NCI-H146 treated with DMSO at 0.1 percent for 48 hours (cell line): ENCODE data around the gene CDC42EP3.
A peak's percentile ranks its signal among the peaks of the same experiment; 100 is the strongest.

ENCODE experiments used
- DNase-seq: peaks from one replicate; lab custom pipeline; 2025; ENCODE audit not compliant: unreplicated experiment; lab: John Stamatoyannopoulos, UW

CDC42EP3 gene

DNA sequence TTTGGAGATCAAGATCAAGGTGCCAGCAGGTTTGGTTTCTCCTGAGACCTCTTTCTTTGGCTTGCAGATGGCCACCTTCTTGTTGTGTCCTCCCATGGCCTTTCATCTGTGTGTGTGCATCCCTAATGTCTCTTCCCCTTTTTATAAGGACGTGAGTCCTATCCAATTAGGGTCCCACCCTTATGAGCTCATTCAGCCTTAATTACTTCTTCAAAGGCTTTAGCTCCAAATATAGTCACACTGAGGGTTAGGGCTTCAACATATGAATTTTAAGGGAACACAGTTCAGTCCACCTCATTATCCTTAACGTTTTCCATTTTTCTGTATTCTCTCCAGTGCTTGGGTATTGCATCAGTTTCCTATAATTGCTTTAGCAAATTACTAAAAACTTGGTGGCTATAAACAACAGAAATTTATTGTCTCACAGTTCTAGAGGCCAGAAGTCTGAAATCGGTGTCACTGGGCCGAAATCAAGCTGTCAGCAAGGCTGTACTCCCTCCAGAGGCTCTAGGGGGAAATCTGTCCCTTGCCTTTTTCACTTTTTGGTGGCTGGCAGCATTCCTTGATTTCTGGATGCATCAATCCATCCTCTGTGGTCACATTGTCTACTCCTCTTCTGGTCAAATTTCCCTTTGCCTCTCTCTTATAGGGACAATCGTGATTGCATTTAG is 34.1 kb downstream of the CDC42EP3 start:
- DNase-seq: no peak

DNA sequence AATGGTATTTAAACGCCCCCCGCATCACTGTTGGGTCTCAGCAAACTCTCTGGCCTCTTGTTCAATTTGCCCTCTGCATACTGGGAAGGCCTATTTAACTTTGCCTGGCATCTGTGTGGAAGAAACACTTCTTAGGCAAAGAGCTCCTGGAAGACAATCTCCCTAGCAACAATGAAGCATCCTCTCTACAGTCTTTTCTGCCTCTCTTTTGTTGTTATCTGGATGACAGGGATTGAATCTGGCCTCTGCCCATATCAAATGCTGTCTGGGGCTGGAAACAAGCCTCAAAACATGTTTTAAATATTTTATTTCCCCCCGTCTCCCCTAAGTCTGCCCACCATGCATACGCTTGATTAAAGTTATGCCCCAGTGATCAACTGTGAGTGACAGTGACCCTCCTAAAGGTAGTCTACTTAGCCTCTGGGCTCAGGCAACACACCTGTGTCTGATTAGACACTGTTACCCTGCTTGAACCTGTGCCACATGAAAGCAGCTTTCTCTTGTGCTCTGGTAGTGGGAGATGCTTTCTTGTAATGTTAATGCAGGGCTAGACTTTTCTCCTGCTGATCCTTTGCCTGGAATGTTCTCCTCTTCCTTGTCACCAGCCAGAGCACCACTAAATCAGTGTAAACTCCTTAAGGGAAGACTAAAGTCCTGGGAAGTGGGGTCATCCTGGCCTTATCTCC is 34.9 kb downstream of the CDC42EP3 start:
- no peak for DNase-seq

DNA sequence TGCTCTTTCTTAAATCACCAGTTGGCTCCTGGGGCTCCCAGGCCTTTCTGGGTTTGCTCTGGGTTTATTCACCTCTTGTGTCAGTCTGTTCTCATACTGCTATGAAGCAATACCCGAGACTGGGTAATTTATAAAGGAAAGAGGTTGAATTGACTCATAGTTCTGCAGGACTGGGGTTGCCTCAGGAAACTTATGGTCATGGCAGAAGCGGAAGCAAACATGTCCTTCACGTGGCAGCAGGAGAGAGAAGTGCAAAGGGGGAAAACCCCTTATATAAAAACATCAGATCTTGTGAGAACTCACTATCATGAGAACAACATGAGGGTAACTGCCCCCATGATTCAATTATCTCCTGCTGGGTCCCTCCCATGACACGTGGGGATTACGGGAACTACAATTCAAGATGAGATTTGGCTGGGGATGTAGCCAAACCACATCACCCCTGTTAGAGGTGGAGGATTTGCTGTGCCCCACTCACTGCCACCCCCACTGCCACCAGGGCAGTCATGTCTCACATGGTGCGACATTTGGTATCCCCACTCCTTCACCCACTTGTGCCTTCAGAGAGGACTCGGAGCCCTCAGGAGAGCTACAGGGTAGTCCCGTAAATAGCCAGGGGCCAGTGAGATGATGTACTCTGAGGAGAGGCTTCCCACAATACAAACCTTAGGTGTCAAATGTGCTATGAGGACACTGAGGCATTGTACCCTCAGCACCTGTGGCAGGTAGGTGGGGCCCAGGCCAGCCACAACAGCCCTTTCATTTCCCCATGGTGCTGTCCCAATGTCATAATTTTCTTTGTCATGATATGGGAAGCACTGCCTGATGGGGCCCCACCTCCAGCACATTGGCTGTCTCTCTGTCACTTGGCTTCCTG is 35.7 kb downstream of the CDC42EP3 start:
- DNase-seq: no peak

DNA sequence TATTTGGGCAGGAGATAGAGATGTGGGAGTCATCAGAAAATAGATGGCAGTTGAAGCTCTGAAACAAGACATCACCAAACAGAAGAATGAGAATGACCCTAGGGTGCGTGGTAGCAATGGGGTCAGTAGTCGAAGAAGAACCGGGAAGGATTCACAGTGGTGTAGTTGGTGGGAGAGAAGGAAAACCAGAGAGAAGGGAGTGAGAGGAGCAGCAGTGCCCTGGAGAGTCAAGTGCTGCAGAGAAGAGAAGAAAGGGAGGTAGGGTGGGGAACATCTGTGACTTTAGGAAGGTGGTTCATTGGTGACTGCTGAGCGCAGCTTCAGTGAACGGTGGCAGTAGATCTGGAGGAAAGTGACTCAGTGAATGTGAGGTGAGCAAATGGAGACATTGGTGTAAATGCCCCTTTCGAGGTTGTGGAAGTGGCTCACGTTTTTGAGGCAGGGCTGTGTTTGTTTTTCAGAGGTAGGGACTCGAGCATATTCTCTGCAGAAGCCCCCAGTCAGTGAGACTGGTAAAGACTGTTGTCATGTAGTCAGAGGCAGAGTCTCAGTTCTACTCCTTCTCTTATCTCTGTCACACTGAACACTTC is 36.4 kb downstream of the CDC42EP3 start:
- no peak for DNase-seq

DNA sequence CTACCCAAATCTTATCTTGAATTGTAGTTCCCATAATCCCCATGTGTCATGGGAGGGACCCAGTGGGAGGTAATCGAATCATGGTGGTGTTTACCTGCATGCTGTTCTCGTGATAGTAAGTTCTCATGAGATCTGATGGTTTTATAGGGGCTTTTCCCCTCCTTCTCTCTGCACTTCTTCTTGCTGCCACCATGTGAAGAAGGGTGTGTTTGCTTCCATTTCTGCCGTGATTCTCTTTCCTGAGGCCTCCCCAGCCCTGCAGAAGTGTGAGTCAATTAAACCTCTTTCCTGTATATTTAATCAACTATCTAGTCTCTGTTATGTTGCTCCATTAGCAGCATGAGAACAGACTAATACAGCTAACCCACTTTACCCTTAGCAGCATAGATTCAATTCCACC is 37.6 kb downstream of the CDC42EP3 start:
- DNase-seq: no peak

DNA sequence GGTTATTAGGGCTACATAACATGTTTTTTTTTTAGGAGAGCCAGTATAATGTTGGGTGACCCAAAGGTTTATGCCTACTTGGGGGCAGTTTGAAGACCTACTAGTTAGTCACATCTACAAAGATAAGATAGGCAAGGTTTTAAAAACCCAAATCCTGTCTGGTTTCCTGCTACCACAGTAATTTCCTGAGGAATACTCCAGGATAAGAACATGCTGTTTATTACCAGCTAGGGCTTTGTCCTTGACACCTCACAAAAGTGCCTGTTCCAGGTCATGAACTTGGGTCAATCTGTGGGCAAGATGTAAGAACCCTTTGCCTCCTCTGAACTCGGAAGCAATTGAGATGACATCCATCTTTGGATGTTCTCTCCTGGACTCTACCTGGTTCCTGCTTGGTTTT is 38.2 kb downstream of the CDC42EP3 start:
- DNase-seq: no peak

DNA sequence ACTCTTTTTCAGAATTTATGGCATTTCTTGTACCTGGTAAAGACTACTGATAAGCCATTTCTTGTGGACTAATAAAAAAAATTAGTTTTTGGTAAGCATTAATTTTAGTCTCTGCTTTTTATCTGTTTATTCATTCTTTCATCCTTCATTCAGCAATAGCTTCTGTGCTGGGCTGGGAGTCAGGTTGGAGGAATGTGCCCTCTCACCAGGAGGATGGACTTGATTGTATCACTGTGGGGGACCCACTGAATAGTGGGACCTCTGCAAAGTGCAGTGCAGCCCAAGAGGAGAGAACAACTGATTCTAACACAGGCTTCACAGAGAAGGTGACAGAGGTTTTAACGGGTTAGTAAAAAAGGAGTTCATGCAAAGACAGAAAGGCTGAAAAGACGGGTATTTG is 39.1 kb downstream of the CDC42EP3 start:
- no peak for DNase-seq

DNA sequence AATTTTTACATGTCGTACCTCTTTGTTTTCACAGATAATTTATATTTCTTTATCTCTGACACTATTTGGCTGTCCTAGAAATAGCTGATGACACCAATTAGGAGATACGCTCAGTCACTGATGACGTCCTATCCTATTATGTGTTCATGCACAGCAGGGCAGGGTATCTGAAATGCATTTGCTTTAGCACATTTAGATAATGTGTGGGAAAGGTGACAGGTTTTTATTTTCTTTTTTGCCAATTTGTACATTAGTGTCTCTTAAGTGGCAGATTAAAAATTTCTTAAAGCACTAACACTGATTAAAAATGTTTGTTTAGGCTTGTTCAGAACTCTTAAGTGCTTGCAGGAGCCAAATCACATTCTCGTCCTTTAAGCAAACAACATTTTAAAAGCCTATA is 39.7 kb downstream of the CDC42EP3 start:
- peak; percentile 70 for DNase-seq

DNA sequence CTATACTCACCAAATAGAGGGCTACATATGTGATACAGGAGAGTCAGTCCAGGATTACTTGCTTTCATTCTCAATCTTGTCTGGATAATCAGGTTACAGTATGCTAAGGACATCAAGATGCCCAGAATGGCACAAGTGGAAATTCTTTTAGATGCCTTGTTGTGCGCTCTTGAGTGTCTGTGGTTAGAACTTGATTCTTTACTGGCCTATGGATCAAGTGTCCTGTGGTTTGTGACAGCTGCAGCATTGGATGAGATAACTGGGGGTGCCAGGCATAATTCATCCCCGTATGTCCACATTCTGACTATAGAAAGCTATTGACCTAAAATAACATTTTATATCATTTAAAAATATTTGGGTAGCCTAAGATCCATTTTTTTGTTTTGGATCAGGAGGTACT is 40.1 kb downstream of the CDC42EP3 start:
- DNase-seq: peak; percentile 70

DNA sequence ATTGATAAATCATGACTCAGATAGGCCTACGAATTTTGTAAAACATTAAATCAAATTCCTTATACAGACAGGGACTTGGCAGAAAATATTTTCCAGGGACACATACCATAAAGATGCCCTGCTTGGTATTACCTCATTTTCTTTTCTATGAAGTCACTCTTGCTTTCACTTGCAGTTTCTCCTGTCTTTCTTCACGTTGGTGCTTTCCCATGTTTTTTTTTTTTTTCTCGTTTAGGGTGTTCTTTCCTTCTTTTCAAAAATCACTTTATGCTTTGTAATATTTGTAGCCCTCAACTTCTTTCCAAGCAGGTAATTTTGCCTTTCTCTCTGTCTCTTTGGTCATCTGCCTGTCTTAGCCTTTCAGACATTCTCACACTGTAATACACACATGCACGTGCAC is 40.7 kb downstream of the CDC42EP3 start:
- DNase-seq: no peak

DNA sequence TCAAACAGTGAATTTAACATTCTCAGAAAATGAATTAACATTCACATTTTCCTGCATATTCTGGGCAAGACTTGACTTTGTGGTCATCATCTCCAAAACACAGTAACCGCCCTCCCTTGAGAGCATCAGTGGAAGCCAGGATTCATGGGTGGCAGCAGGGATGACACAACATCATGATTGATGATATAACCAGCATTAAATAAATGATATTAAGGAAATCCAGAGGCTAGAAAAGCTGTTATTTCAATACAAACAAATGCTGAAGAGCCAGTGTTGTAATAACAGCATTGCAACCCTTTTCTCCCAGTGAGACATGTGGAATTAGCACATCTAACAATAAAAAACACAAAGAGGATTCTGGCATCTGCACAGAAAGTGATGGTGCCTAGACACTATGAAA is 41.1 kb downstream of the CDC42EP3 start:
- DNase-seq: no peak

DNA sequence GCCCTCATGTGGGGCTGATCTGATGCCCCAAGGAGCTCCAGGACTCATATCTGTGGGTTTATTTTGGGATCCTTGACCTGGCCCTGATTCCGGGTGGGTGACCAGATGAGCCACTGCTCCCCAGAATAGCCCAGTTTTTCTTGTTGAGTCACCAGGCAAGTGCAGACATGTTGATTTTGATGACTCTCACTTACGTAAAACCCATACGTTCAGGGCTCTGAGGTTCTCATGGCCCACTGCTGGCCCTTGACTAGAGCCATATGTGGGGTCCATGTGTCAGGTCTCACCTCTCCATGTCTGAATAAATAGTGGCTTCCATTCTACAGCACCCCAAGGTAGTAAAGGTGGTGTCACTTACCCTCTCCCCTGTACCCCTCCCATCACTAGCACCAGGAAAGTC is 41.9 kb downstream of the CDC42EP3 start:
- DNase-seq: no peak

DNA sequence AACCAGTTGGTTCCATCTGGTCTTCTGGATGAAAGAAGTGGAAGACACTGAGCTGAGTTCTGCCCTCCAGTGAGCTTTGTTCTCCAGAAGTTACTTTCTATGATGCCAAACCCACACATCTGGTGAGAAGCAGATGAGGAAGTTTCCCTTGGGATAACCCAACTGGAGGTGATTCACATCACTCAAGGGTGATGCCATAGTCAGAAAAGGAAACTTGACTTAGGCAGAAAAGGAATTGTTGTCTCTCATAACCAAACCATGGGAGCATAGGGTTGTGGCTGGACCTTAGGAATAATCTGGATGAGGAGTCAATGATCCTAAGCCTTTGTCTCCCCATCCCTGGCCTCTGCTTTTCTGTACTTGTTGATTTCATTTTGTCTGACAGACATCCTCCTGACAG is 43.7 kb downstream of the CDC42EP3 start:
- DNase-seq: no peak

DNA sequence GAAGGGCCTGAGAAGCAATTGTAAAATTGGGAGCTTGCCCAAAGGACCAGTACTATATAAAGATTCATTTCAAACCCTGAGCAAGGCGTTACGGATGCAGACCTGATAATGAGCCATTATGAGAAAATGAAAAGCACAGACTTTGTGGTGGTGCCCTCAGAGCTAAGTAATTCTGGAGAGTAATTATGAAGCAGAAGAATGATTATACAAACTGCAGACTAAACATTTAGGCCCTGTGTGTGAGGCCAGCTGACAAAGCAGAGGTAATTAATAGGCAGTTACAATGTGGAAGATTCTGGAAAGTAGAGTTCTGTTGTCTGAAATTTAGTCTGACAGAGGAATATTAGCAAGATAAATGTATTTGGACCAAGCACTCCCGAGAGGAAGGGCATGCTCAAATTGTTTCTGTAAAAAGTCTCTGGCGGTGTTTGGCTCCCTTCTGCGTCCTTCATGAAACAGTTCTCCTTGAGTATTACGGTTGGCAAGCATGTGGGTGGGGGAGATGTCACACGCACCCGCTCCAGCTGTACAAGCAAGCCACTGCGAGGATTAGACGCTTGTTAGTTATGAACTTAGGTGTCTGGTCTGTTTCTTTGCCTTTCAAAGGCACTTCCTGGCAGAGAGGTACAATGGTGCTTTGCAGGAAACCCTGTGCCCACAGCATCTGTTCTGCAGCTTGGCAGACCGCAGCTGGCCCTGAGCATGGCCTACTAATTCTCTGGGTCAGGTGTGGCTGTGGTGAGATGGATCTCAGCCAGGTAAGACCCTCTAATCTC is 45.5 kb downstream of the CDC42EP3 start:
- no peak for DNase-seq

DNA sequence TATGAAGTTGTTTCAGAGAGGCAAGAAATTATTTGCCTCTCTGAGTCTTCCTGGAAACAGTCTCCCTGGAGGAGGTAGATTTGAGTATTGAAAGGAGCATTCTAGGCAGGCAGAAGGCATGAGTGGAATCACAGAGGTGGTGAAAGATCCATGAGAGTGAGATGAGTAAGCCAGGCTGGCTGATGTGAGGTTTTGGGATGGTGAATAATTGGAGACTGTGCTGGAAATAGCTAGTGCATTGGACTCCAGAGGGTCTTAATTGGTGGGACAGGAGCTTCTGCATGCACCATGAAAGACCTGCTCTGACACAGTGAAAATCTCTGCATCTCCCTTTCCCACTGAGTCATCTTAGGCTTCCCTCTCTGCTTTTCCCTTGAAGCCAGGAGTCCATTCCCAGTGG is 46.3 kb downstream of the CDC42EP3 start:
- no peak for DNase-seq

DNA sequence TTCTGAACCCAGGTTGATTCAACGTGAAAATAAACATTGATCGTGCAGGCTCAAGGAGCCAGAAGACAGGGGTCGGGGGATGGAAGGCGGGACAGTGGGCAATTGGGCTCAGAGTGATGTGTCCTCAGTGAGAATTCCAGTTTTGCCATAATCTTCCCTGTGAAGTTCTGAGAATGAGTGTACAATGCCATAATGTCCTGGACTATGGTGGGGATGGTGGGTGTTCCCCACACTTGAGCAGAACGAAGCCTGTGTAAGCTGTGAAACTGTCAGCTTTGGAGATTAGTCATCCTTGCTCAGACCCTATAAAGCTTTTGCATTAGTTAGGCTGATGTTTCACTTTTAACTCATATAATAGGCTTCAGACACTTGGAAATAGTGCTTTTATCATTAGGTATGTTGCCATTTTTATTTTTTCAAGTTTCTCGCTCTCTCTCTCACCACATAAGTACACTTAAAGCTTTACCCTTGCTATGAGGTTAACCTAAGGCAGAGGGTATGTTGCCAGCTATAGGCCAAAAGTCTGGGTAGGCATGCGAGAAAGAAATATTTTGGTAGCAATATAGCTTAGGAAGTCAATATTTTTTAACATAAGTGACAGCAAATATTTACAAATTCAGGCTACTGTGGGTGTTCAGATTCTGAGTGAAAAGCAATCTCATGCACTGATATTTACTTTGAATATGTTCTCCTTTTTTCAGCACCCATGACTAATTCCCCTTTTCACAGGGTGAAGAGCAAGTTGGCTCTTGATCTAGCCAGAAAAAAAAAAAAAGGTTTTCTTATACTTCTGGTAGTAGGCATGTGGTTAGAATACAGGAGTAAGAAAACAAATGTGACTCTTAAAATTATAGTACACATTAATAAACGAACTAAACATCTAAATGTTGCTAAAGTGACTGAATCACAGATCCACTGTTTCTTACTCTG is 47.2 kb downstream of the CDC42EP3 start:
- no peak for DNase-seq

DNA sequence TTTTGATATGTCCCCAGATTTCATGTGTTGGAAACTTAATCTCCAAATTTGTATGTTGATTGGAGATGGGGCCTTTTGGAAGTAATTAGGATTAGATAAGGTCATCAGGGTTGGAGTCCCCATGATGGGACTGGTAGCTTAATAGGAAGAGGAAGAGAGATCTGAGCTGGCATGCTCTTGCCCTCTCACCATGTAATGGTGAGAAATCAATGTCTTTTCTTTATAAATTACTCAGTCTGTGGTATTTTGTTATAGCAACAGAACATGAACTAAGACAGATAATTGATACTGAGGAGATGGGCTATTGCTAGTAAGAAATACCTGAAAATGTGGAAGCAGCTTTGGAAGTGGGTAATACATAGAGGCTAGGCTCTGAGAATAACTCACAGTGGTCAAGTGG is 48.0 kb downstream of the CDC42EP3 start:
- DNase-seq: no peak

DNA sequence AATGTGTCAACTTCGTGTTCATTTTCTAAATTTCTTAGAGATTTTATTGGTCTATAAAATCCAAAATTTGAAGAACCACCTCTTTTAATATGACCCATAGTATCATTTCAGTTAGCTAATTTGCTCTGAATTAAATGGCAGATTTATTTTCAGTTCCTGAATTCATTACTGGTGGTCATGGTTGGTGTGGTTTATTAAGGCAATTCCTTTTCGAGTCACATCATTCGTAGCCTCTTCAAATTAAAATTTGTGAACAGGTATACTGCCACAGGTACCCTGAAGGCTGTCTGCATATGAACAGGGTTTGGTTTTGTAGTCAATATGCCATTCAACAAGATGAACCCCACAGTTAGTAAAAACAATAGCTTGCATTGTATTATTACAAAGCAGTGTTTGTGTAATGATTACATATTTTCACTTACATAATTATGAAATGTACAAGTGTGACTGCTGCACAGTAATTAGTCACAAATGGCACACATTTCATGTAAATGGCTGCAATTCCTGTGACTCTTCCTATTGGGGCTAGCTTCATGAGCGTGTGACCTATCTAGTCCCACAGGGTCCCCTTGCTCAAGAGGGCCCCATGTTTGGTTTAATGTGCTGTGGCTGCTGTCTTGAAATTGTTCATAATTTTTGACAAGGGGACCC is 48.9 kb downstream of the CDC42EP3 start:
- DNase-seq: no peak

DNA sequence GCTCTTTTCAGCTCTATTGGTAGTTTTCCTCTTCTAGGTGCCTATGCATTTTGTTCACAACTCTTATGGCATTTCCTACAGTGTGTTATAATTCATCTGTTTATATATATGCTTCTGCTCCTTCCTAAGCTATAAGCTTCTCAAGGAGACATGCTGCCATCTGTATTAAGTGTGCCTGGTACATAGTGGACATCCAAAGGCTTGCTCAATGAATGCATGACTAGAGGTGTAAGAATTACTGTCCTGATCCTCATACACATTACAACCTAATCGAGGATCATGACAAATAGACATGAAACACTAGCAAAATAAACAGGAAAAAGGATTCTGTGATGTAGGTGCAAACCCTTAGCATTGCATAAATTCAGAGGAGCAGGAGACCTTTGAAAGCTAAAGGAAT is 50.2 kb downstream of the CDC42EP3 start:
- DNase-seq: no peak
